Liver (tissue), 9 donors: ENCODE data around the gene COMMD1. TPM values are rescaled to one million over a fixed set of nuclear protein-coding genes. Genes with fewer than 3 reads are reported as not detected.
"Not testable (repeated sequence)": the region's sequence is repeated elsewhere in the genome, so short reads cannot be mapped to it uniquely, and the experiment has no call there.

Experiments
- DNase-seq: peaks from one replicate; pipeline ENCODE4 v3.0.0-alpha.2; 2017; ENCODE audit warnings: low spot score
- H3K27ac ChIP-seq, 2 donors: one replicate each; pipeline ENCODE4 v1.7.0; 2013; ENCODE audit warnings: inconsistent platforms in 2 of 2, low read length in 2 of 2, control low read depth in 1 of 2, low read depth in 1 of 2, mild to moderate bottlenecking in 1 of 2
- H3K27me3 ChIP-seq, 4 donors: one replicate each; pipeline versions ENCODE4 v1.6.1 to v1.7.0; 2013; ENCODE audit warnings: low read length in 3 of 4, inconsistent platforms in 1 of 4, mild to moderate bottlenecking in 1 of 4, moderate library complexity in 1 of 4; ENCODE audit not compliant: control insufficient read depth in 4 of 4, insufficient read depth in 4 of 4
- H3K36me3 ChIP-seq, 4 donors: one replicate each; pipeline versions ENCODE4 v1.6.1 to v1.7.0; 2013; ENCODE audit warnings: low read length in 3 of 4, mild to moderate bottlenecking in 3 of 4, low read depth in 1 of 4, moderate library complexity in 1 of 4; ENCODE audit not compliant: control insufficient read depth in 4 of 4, insufficient read depth in 3 of 4
- H3K4me1 ChIP-seq, 4 donors: one replicate each; pipeline versions ENCODE4 v1.6.1 to v1.7.0; 2013; ENCODE audit warnings: low read length in 3 of 4, mild to moderate bottlenecking in 3 of 4, moderate library complexity in 1 of 4; ENCODE audit not compliant: control insufficient read depth in 4 of 4, insufficient read depth in 4 of 4
- H3K4me3 ChIP-seq, 3 donors: one replicate each; pipeline versions ENCODE4 v1.6.1 to v1.7.0; 2013; ENCODE audit warnings: low read length in 3 of 3, control low read depth in 1 of 3, low read depth in 1 of 3, mild to moderate bottlenecking in 1 of 3
- H3K9ac ChIP-seq, 2 donors: one replicate each; pipeline ENCODE4 v1.7.0; 2013; ENCODE audit warnings: low read length in 2 of 2, mild to moderate bottlenecking in 2 of 2, moderate library complexity in 2 of 2, control low read depth in 1 of 2, low read depth in 1 of 2
- H3K9me3 ChIP-seq, 4 donors: one replicate each; pipeline versions ENCODE4 v1.6.1 to v1.7.0; 2013; ENCODE audit warnings: low read length in 3 of 4; ENCODE audit not compliant: control insufficient read depth in 4 of 4
- FOXA2 ChIP-seq: IDR thresholded peaks from 2 replicates; pipeline ENCODE4 v1.6.1; 2016; ENCODE audit warnings: antibody characterized with exemption
- HNF4A ChIP-seq, 2 donors: conservative IDR thresholded peaks; 2 replicates each; pipeline ENCODE4 v1.6.1; 2016; ENCODE audit warnings: antibody characterized with exemption in 2 of 2, mild to moderate bottlenecking in 2 of 2
- HNF4G ChIP-seq: IDR thresholded peaks from 2 replicates; pipeline ENCODE4 v1.6.1; 2016; ENCODE audit warnings: antibody characterized with exemption
- JUND ChIP-seq, 2 donors: IDR thresholded peaks; 2 replicates each; pipeline ENCODE4 v1.6.1; 2016; ENCODE audit warnings: antibody characterized with exemption in 2 of 2
- MAX ChIP-seq: IDR thresholded peaks from 2 replicates; pipeline ENCODE4 v1.6.1; 2016; ENCODE audit warnings: antibody characterized with exemption
- RXRA ChIP-seq, 2 donors: IDR thresholded peaks; 2 replicates each; pipeline ENCODE4 v1.6.1; 2017 to 2018; ENCODE audit warnings: antibody characterized with exemption in 2 of 2, mild to moderate bottlenecking in 1 of 2
- YY1 ChIP-seq: IDR thresholded peaks from 2 replicates; pipeline ENCODE4 v1.6.1; 2016; ENCODE audit warnings: antibody characterized with exemption, mild to moderate bottlenecking
- WGBS: extraction: QIAGEN DNeasy Blood & Tissue Kit; methylation state at CpG from one replicate; pipeline ENCODE4 v1.1.7; 2013; 5-methylcytosine and 5-hydroxymethylcytosine counted together
- polyA plus RNA-seq, 2 donors: library from polyadenylated mRNA; stranded (reverse) in 1 of 2; unstranded in 1 of 2; fragments of 200-250 nt in 1 of 2; fragments of >200 nt in 1 of 2; fragmentation: Nextera tagmentation in 1 of 2; extraction: Ambion mirVana in 1 of 2; gene quantifications; one replicate each; pipeline versions ENCODE4 v1.2.1 to v1.2.3, GENCODE V29; 2013 to 2015
- total RNA-seq, 2 donors: library from RNA; depleted of rRNA; stranded (reverse); fragments of >200 nt; gene quantifications; one replicate each; pipeline ENCODE4 v1.2.3, GENCODE V29; 2014
- TF ChIP-seq, protein P1 (sequence below): IDR thresholded peaks from 2 replicates; pipeline ENCODE4 v1.6.1; 2016; ENCODE audit warnings: antibody characterized with exemption
- TF ChIP-seq, protein P2 (sequence below): IDR thresholded peaks from 2 replicates; pipeline ENCODE4 v1.6.1; 2016; ENCODE audit warnings: antibody characterized with exemption, mild to moderate bottlenecking
- donor health status: healthy.
- donor health status: healthy.
- donor health status: healthy.
- donor health status: healthy.
- donor health status: healthy.

Gene COMMD1
- total and polyA plus RNA-seq, 4 donors = 17.4 to 47.9 (median 20.7) TPM

GRCh38 chr2:61951881-61952280 lies 46.4 kb downstream of the COMMD1 start:
- DNase-seq = no peak
- no peak overlapping the region for H3K4me3 ChIP-seq
- H3K27ac ChIP-seq = no peak overlapping the region
- H3K9ac ChIP-seq = no peak overlapping the region
- TF ChIP-seq RXRA (IDR thresholded peaks at IDR 0.05) = no peak
- TF ChIP-seq, protein P1, sequence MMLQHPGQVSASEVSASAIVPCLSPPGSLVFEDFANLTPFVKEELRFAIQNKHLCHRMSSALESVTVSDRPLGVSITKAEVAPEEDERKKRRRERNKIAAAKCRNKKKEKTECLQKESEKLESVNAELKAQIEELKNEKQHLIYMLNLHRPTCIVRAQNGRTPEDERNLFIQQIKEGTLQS = no peak
- 90% methylated on average over 2 of the region's 2 CpGs for WGBS
- no peaks in the 10 kb centered on the region for H3K27me3 ChIP-seq
- H3K36me3 ChIP-seq = no peaks in the 10 kb centered on the region
- peaks cover 0 to 5% (median 0%) of the 10 kb centered on the region in 4 donors for H3K4me1 ChIP-seq
- H3K9me3 ChIP-seq = no peaks in the 10 kb centered on the region

GRCh38 chr2:61952288-61952687 lies 46.8 kb downstream of the COMMD1 start:
- H3K27me3 ChIP-seq = no peaks in the 10 kb centered on the region
- WGBS = 93% methylated on average over 1 of the region's 1 CpG
- no peak for DNase-seq
- no peak overlapping the region for H3K4me3 ChIP-seq
- H3K9me3 ChIP-seq = no peaks in the 10 kb centered on the region
- H3K9ac ChIP-seq = no peak overlapping the region
- H3K27ac ChIP-seq = no peak overlapping the region
- TF ChIP-seq HNF4A (conservative IDR thresholded peaks at IDR 0.05) (no peak), HNF4G (no peak)
- peaks cover 0 to 5% (median 0%) of the 10 kb centered on the region in 4 donors for H3K4me1 ChIP-seq
- H3K36me3 ChIP-seq = no peaks in the 10 kb centered on the region

- H3K36me3 ChIP-seq, H3K4me3 ChIP-seq, H3K27me3 ChIP-seq, H3K9ac ChIP-seq, H3K9me3 ChIP-seq, H3K4me1 ChIP-seq, DNase-seq, H3K27ac ChIP-seq: not testable (repeated sequence)
- 94% methylated on average over 9 of the region's 9 CpGs for WGBS
Measured at GRCh38 chr2:61954856-61955255, 49.4 kb downstream of the COMMD1 start.

- WGBS = 82% methylated on average over 7 of the region's 7 CpGs
- no peaks in the 10 kb centered on the region for H3K9me3 ChIP-seq
- no peaks in the 10 kb centered on the region for H3K36me3 ChIP-seq
- peak; percentile 50 to 73 for TF ChIP-seq HNF4A (conservative IDR thresholded peaks at IDR 0.05)
- peak in 1 of 2 donors; percentile 6 for TF ChIP-seq JUND (IDR thresholded peaks at IDR 0.05)
- TF ChIP-seq MAX = no peak
- no peak for TF ChIP-seq FOXA2
- TF ChIP-seq, protein P2, sequence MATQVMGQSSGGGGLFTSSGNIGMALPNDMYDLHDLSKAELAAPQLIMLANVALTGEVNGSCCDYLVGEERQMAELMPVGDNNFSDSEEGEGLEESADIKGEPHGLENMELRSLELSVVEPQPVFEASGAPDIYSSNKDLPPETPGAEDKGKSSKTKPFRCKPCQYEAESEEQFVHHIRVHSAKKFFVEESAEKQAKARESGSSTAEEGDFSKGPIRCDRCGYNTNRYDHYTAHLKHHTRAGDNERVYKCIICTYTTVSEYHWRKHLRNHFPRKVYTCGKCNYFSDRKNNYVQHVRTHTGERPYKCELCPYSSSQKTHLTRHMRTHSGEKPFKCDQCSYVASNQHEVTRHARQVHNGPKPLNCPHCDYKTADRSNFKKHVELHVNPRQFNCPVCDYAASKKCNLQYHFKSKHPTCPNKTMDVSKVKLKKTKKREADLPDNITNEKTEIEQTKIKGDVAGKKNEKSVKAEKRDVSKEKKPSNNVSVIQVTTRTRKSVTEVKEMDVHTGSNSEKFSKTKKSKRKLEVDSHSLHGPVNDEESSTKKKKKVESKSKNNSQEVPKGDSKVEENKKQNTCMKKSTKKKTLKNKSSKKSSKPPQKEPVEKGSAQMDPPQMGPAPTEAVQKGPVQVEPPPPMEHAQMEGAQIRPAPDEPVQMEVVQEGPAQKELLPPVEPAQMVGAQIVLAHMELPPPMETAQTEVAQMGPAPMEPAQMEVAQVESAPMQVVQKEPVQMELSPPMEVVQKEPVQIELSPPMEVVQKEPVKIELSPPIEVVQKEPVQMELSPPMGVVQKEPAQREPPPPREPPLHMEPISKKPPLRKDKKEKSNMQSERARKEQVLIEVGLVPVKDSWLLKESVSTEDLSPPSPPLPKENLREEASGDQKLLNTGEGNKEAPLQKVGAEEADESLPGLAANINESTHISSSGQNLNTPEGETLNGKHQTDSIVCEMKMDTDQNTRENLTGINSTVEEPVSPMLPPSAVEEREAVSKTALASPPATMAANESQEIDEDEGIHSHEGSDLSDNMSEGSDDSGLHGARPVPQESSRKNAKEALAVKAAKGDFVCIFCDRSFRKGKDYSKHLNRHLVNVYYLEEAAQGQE = no peak
- TF ChIP-seq YY1 = no peak
- peak; percentile 23 for TF ChIP-seq HNF4G
- no peak overlapping the region for H3K4me3 ChIP-seq
- DNase-seq = no peak
- H3K27me3 ChIP-seq = no peaks in the 10 kb centered on the region
- no peaks in the 10 kb centered on the region for H3K4me1 ChIP-seq
- no peak overlapping the region for H3K9ac ChIP-seq
- H3K27ac ChIP-seq = no peak overlapping the region
Measured at GRCh38 chr2:61959381-61960293, 54.2 kb downstream of the COMMD1 start.
